Stimulated activated CD8-positive, alpha-beta memory T cell treated with anti-CD3 and anti-CD28 coated beads, Interleukin-7, amount 100 ng/mL, for 4 hours (primary cell): ENCODE measurements around the gene ERVH48-1.
A peak's percentile ranks its signal among the peaks of the same experiment; 100 is the strongest.
"Not testable (repeated sequence)": the region's sequence is repeated elsewhere in the genome, so short reads cannot be mapped to it uniquely, and the experiment has no call there.

Experiments
- DNase-seq, 2 donors: peaks; one replicate each; pipeline ENCODE4 v3.0.0-alpha.2; 2020; ENCODE audit warnings: low read depth in 2 of 2

The ERVH48-1 gene

DNA sequence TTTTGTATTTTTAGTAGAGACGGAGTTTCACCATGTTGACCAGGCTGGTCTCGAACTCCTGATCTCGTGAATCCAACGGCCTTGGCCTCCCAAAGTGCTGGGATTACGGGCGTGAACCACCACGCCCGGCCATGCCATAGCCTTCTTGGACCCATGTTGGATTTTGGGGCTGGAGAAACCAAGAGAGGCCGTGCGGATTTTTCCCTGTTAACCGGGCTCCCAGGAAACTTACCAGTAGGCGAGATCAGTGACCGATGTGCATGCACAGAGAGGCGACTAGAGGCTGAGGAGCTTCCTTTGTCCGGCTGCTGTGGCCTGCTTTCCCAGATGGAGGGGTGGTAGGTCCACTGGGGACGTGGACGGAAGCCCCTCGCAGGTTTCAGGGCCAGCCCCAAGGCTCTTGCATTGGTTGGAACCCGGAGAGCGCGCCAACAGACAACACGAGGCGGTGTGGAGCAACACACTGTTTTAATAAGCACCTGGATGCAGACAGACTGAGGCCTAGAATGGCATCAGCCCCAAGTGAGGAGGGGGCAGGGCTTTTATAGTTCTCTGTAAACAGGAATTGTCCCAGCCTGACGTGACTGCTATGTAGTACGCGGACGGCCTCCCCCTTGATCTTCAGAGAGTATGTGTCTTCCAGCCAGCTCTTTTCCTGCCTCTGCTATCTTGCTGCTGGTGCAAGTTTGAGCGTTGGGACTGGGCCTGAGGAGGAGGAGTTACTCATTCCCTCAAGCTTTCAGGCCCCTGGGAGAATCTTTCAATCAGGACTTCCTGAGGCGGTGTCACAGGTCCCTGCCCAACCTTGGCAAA is at the start of gene ERVH48-1:
Gene ERVH48-1 (minus strand): TSS at position 517 of the 813 bp plus-strand sequence. CDS start 6,624 bp downstream, outside the sequence.
- DNase-seq: no peak

DNA sequence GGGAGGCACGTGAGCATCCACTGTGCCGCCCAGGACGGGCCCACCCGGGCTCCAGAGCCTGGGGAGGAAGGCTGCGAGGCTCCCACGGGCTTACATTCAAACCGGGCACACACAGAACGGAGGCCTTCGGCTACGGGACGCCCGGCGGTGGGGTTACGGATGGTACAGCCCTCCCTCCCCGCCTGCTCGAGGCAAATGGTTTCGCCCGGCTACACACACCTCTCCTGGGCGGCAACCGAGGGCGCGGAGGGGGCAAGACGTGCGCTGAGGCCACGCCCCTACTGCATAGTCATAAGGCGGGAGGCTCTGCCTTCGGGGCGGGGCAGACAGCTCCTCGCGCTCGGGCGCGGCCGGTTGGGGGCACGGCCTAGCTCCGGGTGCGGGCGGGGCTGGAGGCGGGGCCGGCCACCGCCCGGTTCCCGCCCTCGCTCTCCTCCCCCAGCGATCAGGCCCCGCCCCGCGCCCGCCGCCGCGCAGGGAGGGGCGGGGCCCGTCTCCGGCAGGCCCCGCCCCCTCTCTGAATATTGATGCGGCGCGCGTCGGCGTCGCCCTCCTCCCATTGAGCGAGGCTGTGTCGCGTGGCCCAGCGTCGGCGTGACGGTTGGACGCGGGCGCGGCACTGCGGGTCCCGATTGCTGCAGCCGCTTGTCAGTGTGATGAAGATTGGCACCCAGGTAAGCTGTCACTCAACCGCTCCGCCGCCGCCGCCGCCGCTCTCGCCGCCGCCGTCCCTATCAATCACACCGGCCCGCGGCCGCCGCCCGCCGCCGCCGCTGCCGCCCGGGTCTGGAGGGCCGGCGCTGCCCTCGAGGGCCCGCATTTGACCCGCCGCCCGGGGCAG is 48.8 kb upstream of the ERVH48-1 start, which contains the start of gene PKNOX1:
Gene PKNOX1 (plus strand): TSS at position 572 of the 841 bp plus-strand sequence. CDS start 29,820 bp downstream, outside the sequence.
- DNase-seq: peak; percentile 98 to 99

DNA sequence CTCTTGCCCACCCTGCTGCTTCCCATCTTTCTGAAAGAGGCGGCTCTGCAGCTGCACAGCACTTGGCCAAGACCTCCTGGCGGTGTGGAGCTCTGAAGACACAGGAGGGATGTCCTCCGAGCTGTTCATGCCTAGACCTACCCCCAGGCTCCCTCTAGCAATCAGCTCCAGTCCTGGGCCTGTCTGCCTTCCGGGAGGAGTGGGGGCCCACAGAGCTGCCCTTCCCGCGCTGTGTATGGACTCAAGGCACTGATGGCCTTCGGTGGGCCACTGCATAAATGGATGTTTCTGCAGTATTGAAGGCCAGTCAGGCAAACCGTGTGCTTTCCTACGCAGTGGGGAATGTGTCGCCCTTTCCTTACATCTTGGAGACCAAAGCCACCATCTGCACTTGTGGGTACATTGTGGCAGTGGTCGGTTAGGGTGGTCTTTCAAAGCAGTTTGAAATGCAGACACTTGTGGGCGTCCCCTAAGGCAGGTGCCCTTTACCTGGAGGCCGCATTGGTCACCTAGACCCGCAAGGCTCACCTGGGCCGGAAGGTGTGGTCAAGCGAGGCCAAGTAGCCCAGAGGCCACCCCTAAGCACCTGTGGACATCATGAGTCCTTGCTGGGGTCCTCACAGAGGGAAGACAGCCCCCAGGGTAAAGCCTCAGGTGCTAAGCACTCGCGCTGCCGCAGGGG is 48.0 kb upstream of the ERVH48-1 start:
- DNase-seq: no peak

DNA sequence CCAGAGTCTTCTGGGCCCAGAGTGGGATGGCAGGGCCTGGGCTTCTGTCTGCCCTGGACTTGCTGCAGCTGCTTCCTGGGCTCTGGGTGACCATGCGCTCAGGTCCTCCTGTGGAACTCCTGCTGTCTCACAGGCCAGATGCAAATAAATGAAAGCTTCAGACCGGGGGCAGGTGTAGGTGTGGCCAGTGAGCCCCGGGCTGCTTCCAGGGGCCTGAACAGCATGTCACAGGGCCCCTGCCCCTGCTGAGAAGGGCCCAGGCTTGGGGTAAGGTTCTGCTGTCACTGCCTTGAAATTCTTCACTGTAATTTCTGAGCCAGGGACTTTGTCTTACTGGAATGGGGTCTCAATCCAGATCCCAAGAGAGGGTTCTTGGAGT is 46.5 kb upstream of the ERVH48-1 start:
- DNase-seq: no peak

DNA sequence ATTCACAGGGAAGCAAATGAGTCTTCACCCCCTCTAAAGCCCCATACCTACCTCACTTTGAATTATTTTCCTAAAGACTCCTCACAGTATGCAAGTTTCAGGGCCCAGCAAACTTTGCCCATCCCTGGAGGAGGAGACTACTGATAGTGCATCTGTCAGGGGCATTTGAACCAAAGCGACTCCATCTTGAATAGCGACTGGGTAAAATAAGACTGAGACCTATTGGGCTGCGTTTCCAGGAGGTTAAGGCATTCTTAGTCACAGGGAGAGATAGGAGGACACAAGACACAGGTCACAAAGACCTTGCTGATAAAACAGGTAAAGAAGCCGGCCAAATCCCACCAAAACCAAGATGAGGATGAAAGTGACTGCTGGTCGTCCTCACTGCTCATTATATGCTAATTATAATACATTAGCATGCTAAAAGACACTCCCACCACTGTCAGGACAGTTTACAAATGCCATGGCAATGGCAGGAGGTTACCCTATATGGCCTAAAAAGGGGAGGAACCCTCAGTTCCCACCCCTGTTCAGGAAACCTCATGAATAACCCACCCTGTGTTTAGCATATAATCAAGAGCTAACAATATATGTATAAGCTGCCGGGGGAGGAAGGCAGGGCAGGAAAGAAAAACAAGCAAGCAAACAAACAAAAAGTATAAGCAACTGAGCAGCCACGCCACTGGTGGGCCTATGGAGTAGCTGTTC is 45.7 kb upstream of the ERVH48-1 start:
- no peak for DNase-seq

DNA sequence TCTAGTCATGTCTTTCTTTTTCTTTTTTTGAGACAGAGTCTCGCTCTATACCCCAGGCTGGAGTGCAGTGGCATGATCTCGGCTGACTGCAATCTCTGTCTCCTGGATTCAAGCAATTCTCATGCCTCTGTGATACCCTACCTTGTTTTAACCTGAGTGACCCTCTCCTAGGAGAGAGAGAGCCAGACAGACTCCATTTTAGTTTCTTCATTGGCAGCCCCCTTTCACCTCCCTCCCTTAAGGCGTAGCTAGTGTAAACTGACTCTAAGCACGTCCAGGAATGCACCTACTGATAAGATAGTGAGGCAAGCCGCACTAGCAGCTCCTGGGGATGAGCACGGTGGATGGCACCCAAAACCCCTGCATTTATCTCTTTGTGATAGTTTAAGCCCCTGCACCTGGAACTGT is 43.8 kb upstream of the ERVH48-1 start:
- no peak for DNase-seq

DNA sequence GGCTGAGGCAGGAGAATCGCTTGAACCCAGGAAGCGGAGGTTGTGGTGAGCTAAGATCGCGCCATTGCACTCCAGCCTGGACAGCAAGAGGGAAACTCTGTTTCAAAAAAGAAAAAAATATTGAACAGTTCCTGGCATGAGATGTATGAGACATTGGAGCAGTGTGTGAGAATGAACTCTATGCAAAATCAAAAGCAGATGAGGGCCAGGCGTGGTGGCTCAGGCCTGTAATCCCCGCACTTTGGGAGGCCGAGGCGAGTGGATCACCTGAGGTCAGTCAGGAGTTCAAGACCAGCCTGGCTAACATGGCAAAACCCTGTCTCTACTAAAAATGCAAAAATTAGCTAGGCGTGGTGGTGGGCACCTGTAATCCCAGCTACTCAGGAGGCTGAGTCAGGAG is 42.2 kb upstream of the ERVH48-1 start:
- DNase-seq: not testable (repeated sequence)

DNA sequence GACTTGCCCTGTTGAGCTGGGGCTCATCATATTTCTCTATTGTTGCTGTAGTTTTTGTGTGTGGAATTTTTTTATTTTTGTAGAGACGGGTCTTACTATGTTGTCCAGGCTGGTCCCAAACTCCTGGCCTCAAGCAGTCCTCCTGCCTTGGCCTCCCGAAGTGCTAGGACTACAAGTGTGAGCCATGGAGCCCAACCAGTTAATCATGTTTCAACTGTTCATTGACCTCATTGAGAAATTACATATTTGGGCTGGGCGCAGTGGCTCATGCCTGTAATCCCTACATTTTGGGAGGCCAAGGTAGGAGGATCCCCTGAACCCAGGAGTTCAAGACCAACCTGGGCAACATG is 39.8 kb upstream of the ERVH48-1 start:
- DNase-seq: no peak

DNA sequence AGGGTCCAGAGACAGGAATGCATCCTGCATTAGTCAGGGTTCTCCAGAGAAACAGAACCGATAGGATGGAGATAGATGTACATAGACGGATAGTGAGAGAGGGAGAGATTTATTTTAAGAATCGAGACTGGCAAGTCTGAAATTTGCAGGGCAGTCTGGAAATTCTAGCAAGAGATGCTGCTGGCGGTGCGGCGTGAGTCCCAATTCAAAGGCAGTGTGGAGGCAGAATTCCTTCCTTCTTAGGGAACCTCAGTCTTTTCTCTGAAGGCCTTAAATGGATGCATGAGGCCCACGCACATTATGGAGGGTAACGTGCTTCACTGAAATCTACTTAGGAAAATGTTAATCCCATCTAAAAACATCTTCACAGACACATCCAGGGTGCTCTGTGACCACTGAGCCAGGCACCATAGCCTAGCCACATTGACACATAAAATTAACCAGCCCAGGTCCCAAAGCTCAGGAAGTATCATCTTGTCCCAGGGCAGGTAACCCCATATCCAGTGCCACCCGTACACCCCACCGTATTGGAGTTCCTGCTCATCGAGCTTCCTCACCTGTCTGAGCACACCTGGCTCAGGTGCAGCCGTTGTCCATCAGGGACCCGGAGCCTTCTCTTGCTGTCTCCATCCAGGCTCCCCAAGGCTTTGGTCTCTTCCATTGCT is 39.2 kb upstream of the ERVH48-1 start:
- DNase-seq: no peak

DNA sequence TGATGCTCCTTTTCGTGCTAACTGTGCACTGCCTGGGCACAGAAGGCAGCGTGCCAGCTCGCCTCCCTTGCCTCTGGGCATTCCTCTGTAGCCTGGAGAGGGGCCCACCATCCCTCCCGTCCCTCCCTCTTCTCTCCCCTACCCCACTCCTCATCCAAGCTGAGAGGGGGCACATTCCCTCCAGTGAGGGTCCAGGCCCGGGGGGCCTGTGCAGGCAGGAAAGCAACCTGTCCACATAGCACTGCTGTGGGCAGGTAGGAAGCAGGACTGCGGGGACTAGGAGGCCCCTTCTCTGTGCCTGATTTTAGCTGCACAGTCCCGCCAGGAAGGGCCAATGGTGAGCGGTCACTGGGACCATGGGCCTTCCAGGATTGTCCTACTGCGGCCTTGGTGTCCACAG is 38.7 kb upstream of the ERVH48-1 start:
- DNase-seq: no peak

DNA sequence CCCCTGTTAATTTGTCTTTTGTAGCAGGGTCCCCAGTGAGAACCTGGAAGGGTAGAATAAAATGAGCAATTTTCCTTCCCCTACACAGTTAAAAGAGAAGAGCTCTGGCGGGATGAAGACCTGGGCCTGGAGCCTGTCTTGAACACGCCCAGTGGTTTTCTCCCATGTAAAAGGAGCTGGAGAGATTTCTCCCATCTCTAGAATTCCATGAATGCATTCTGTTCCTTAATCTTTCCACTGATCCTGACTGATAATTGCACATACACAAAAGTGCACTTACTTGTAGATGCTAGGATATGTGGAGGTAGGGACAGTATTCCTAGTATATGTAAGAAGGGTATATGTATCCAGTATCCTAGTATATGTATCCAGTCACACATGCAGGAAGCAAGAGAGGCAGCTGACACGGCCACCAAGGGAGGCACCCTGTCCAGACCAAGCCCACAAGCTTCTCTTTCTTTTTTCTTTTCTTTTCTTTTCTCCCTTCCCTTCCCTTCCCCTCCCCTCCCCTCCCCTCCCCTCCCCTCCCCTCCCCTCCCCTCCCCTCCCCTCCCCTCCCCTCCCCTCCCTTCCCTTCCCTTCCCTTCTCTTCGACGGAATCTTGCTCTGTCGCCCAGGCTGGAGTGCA is 37.1 kb upstream of the ERVH48-1 start:
- no peak for DNase-seq

DNA sequence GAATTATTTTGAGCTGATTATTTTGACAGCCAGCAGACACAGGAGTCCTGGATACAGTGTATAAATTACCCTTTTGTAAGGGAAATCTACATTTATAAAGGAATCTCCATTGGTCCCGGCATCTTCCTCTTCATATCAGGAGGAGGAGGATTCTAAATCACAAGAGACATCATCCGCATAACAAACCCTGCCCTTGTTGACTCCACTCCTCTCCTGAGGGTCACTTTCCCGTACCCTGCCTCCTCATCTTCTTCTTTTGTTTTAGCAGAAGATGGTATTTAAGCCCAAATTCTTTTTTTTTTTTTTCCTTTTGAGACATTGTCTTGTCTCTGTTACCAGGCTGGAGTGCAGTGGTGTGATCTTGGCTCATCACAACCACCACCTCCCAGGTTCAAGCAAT is 34.3 kb upstream of the ERVH48-1 start:
- no peak for DNase-seq

DNA sequence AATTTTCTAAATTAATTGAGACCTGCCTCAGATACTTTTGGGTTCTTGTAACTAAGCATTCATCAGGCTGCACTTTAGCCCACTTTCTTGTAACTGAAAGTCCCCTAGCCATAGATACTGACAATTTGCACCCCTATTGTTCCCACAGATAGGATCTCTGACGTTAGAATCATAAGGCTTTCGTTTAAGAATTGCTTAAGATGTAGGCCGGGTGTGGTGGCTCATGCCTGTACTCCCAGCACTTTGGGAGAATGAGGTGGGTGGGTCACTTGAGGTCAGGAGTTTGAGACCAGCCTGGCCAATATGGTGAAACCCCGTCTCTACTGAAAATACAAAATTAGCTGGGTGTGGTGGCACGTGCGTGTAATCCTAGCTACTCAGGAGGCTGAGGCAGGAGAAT is 32.7 kb upstream of the ERVH48-1 start:
- DNase-seq: not testable (repeated sequence)

DNA sequence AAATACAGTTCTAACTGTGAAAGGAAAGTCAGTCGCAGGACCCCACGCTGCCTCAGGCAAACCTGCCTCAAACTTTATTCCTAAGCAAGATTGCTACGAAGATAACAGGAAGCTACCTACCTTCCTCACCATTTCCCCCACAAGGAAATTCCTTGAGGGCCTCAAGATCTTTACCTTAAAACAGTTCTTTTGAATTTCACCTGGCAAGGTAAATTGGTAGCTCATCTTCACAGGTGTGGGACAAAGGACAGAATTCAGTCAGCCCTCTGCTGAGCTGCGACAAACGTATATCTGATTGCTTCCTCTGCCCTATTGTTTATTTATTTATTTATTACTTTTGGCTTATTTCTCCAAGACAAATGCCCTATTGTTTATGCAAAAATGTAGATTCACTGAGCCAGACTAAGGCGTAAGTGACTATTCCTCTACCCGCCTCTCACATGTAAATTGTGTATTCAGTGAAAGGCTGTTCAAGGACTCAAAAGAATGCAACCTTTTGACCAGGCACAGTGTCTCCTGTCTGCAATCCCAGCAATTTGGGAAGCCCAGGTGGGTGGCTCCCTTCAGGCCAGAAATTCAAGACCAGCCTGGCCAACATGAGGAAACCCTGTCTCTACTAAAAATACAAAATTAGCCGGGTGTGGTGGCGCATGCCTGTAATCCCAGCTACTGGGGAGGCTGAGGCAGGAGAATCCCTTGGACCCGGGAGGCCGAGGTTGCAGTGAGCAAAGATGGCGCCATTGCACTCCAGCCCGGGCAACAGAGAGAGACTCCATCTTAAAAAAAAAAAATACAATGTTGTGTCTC is 31.6 kb upstream of the ERVH48-1 start:
- no peak for DNase-seq

DNA sequence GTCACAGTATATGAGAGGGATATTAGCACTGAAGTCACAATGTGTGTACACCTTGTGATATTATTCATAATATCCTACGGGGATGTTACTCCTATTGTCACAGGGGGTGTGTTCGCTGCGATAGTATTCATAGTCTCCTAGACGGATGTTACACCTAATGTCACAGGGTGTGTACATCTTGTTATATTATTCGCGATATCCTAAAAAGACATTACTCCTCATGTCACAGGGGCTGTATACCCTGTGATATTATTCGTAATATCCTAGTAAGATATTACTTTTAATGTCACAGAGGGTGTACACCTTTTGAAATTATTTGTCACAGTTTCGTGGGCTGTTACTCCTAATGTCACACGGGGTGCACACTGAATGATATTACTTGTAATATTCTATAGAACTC is 25.8 kb upstream of the ERVH48-1 start:
- not testable (repeated sequence) for DNase-seq

DNA sequence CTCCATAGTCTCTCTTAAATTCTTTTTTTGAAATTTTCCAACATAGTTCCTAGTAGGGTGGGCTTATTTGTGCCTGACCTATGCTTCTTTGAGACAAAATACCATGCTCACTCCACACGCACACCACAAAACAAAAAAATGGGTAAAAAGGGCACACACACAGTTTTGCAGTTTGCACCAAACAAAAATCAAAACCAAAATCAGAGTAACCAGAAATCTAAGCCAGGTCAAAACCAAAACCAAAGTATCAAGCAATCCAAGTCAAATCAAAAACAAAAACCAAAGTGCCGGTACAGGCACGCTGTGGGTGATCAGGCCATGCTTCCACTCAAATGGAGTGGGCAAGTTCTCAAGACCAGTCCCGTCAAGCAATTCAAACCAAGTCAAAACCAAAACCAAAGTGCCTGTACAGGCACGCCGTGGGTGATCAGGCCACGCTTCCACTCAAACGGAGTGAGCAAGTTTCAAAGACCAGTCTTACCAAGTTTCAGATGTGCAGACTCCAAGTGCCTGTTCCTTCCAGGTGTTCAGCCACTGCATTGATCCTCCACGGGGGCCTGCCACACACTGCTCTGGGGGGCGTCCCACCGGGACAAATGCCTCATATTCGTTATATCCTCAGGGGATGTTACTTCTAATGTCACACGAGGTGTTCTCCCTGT is 23.8 kb upstream of the ERVH48-1 start:
- not testable (repeated sequence) for DNase-seq

DNA sequence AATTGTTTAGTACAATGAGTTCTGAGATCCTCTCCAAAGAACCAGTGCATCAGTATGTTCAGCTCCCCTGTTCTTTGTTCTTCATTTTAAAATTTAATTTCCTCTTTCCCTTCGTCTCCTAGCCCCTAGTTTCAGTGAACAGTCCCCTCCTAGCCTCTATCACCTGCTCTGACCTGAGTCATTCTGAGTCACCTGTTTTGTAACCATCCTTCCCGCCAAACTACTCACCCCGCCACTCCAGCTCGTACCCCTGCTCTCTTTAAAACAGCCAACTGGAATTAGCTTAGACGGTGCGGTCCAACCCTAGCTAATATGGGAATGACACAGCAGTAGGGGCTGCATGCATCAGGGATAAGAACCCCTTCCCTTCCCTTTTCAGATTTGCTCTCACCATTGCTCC is 16.8 kb upstream of the ERVH48-1 start:
- no peak for DNase-seq

DNA sequence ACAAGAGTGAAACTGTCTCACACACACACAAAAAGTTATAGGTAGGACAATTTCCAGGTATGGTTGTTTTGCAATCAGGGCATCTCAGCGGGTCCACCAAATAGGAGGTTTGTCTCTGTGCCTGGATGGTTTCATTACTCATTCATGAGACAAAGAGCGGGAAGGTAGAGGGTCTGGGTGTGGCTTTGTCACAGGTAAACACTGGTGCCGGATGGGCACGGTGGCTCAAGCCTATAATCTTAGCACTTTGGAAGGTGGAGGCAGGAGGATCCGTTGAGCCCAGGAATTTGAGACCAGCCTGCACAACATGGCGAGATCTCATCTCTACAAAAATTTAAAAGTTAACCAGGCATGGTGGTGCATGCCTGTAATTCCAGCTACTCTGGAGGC is 16.3 kb upstream of the ERVH48-1 start:
- no peak for DNase-seq
